NCI-H82 (cell line): ENCODE results near the gene GALNT7.
"Not testable (repeated sequence)": the region's sequence is repeated elsewhere in the genome, so short reads cannot be mapped to it uniquely, and the experiment has no call there.

Experiments used
- DNase-seq: peaks from one replicate; lab custom pipeline; 2025; lab: John Stamatoyannopoulos, UW

GALNT7 gene

GRCh38 chr4:173195109-173195508, 26.5 kb downstream of the GALNT7 start:
- DNase-seq, result no peak

- DNase-seq, result no peak
These were observed 30.9 kb downstream of the GALNT7 start for GRCh38 chr4:173199553-173199952.

- DNase-seq, result no peak
These were observed 31.7 kb downstream of the GALNT7 start for GRCh38 chr4:173200103-173200884.

GRCh38 chr4:173202395-173202794, 33.8 kb downstream of the GALNT7 start:
- DNase-seq, result no peak

GRCh38 chr4:173205656-173206055, 37.0 kb downstream of the GALNT7 start:
- no peak for DNase-seq

- no peak for DNase-seq
These were observed 39.8 kb downstream of the GALNT7 start for GRCh38 chr4:173208420-173208819.

- no peak for DNase-seq
These were observed 42.6 kb downstream of the GALNT7 start for GRCh38 chr4:173211222-173211621.

GRCh38 chr4:173211838-173212237, 43.2 kb downstream of the GALNT7 start:
- no peak for DNase-seq

GRCh38 chr4:173212379-173212778, 43.8 kb downstream of the GALNT7 start:
- no peak for DNase-seq

- DNase-seq, result no peak
These were observed 44.7 kb downstream of the GALNT7 start for GRCh38 chr4:173213296-173213695.

- DNase-seq, result no peak
These were observed 45.6 kb downstream of the GALNT7 start for GRCh38 chr4:173214231-173214630.

GRCh38 chr4:173214661-173215060, 46.0 kb downstream of the GALNT7 start:
- peak; percentile 6 for DNase-seq

- DNase-seq, result no peak
These were observed 48.5 kb downstream of the GALNT7 start for GRCh38 chr4:173217075-173217474.

GRCh38 chr4:173217727-173218126, 49.1 kb downstream of the GALNT7 start:
- no peak for DNase-seq

GRCh38 chr4:173218411-173219125, 50.0 kb downstream of the GALNT7 start:
- DNase-seq, result no peak

- not testable (repeated sequence) for DNase-seq
These were observed 50.5 kb downstream of the GALNT7 start for GRCh38 chr4:173219126-173219437.

GRCh38 chr4:173223743-173224142, 55.1 kb downstream of the GALNT7 start:
- DNase-seq, result no peak

GRCh38 chr4:173226401-173226888, 57.8 kb downstream of the GALNT7 start:
- DNase-seq, result no peak

- no peak for DNase-seq
These were observed 59.1 kb downstream of the GALNT7 start for GRCh38 chr4:173227756-173228155.

GRCh38 chr4:173230062-173230461, 61.5 kb downstream of the GALNT7 start:
- no peak for DNase-seq

GRCh38 chr4:173231916-173232315, 63.3 kb downstream of the GALNT7 start:
- peak; percentile 12 for DNase-seq

GRCh38 chr4:173233857-173234256, 65.2 kb downstream of the GALNT7 start:
- DNase-seq, result no peak

GRCh38 chr4:173235050-173235449, 66.4 kb downstream of the GALNT7 start:
- no peak for DNase-seq
